ENCODE measurements around the gene ARHGEF35. TPM values are rescaled to one million over a fixed set of nuclear protein-coding genes. Genes with fewer than 3 reads are reported as not detected.

Gene ARHGEF35
- polyA plus RNA-seq, 1 of the 3 experiments (the other 2 are of a cell fraction) = 0.02 TPM

DNA sequence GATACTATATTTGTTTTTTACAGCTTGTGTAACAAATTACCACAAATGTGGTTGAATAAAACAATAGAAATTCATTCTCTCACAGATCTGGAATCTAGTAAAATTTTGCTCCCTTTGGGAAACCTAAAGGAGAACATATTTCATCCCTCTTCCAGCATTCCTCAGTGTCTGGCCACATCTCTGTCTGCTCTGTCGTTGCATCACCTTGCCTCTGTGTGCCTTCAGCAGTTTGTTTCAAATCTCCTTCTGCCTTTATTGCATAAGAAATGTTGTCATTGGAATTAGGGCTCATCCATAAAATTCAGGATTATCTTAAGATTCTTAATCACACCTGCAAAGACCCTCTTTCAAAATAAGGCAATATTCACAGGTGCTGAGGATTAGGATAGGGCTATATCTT, 58.1 kb downstream of the ARHGEF35 start:
- ChIA-PET POLR2A (no interaction called here), CTCF (interaction anchor here (0.7 to 2.0 kb wide), 3 partner anchors 10 to 126 kb away, joined by 3 to 10 read pairs (median 3); no protein-coding TSS in a partner anchor)
- no peak for DNase-seq

More for the DNA sequence above, 58.1 kb downstream of the ARHGEF35 start:
- Histone ChIP-seq H3K36me3 (replicated peaks in 1 of 2; ENCODE audit: control insufficient read depth in 1 of 2, insufficient read depth in 2 of 2, low read length in 1 of 2) (no peaks in the 10 kb centered on the region), H3K4me2 (no peak overlapping the region), H4K20me1 (ENCODE audit: insufficient read depth) (no peaks in the 10 kb centered on the region), H3F3A (replicated peaks; ENCODE audit: insufficient read depth) (no peaks in the 10 kb centered on the region), H3K9me3 (no peaks in the 10 kb centered on the region; the same call in 1 of the 2 replicates), H3K4me1 (ENCODE audit: control insufficient read depth in 1 of 2, insufficient read depth in 2 of 2, low read depth in 1 of 2, low read length in 1 of 2) (no peaks in the 10 kb centered on the region), H3K27ac (ENCODE audit: low read depth in 2 of 2, low read length in 1 of 2) (no peak overlapping the region), H3K9ac (no peak overlapping the region), H3K4me3 (ENCODE audit: low read depth in 2 of 2, low read length in 1 of 2) (no peak overlapping the region), H3K27me3 (ENCODE audit: insufficient read depth) (no peaks in the 10 kb centered on the region; the same call in 1 of the 2 replicates), H3K9me2 (no peaks in the 10 kb centered on the region), H2AFZ (ENCODE audit: low read depth) (no peak overlapping the region), H3K79me2 (ENCODE audit: insufficient read depth) (no peaks in the 10 kb centered on the region)
- 0% methylated on average over 1 of the region's 1 CpG for WGBS (ENCODE audit: low lambda C conversion rate)
- TF ChIP-seq RCOR1 (IDR thresholded peaks at IDR 0.05; ENCODE audit: low read length) (no peak), FOSL2 (IDR thresholded peaks at IDR 0.05; ENCODE audit: borderline replicate concordance, low read depth) (no peak), EZH2phosphoT487 (IDR thresholded peaks at IDR 0.05; ENCODE audit: borderline replicate concordance, low read depth) (no peak), SMC3 (IDR thresholded peaks at IDR 0.05; ENCODE audit: low read depth, low read length) (no peak), POLR2AphosphoS5 (IDR thresholded peaks at IDR 0.05; ENCODE audit: low read depth, low read length) (no peak)
- TF ChIP-seq, protein P1, sequence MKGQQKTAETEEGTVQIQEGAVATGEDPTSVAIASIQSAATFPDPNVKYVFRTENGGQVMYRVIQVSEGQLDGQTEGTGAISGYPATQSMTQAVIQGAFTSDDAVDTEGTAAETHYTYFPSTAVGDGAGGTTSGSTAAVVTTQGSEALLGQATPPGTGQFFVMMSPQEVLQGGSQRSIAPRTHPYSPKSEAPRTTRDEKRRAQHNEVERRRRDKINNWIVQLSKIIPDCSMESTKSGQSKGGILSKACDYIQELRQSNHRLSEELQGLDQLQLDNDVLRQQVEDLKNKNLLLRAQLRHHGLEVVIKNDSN (IDR thresholded peaks at IDR 0.05; ENCODE audit: borderline replicate concordance, low read depth) = no peak

Other genes with a start within 250 kb of the ARHGEF35 start
- 0.10 TPM in 2 replicates for gene OR2F1, start 241.0 kb downstream of the ARHGEF35 start, polyA plus RNA-seq (2012; rRNA removed)
- gene OR6B1, start 195.5 kb downstream of the ARHGEF35 start, polyA plus RNA-seq (2012; rRNA removed) = not detected in 2 replicates
- gene OR2A5, start 146.9 kb downstream of the ARHGEF35 start, polyA plus RNA-seq (2012; rRNA removed) = not detected in 2 replicates
- not detected in 2 replicates for gene OR2A25, start 126.0 kb downstream of the ARHGEF35 start, polyA plus RNA-seq (2012; rRNA removed)
- not detected in 2 replicates for gene OR2A12, start 109.6 kb downstream of the ARHGEF35 start, polyA plus RNA-seq (2012; rRNA removed)
- not detected in 2 replicates for gene OR2A2, start 86.2 kb downstream of the ARHGEF35 start, polyA plus RNA-seq (2012; rRNA removed)
- not detected in 2 replicates for gene OR2A14, start 72.7 kb downstream of the ARHGEF35 start, polyA plus RNA-seq (2012; rRNA removed)
- gene CTAGE4, start 12.4 kb downstream of the ARHGEF35 start, polyA plus RNA-seq (2012; rRNA removed) = not detected in 2 replicates
- not detected in 2 replicates for gene OR2A42, start 43.8 kb upstream of the ARHGEF35 start, polyA plus RNA-seq (2012; rRNA removed)
- not detected in 2 replicates for gene OR2A7, start 69.0 kb upstream of the ARHGEF35 start, polyA plus RNA-seq (2012; rRNA removed)
- not detected in 2 replicates for gene CTAGE8, start 73.5 kb upstream of the ARHGEF35 start, polyA plus RNA-seq (2012; rRNA removed)
- gene OR2A1, start 116.6 kb upstream of the ARHGEF35 start, polyA plus RNA-seq (2012; rRNA removed) = not detected in 2 replicates
- gene ARHGEF5, start 159.6 kb upstream of the ARHGEF35 start, polyA plus RNA-seq (2012; rRNA removed) = 0.02 and 0.07 TPM in 2 replicates
- gene NOBOX, start 207.9 kb upstream of the ARHGEF35 start, polyA plus RNA-seq (2012; rRNA removed) = not detected in 2 replicates